D721Med (cell line): Measurements from ENCODE around the gene SNX1.
A peak's percentile ranks its signal among the peaks of the same experiment; 100 is the strongest.

Experiments used
- DNase-seq: peaks from one replicate; pipeline ENCODE4 v3.0.0; 2011; ENCODE audit warnings: low spot score; ENCODE audit not compliant: insufficient read length
- FAIRE-seq: peaks from 2 replicates; lab custom pipeline; 2011; peaks lifted over from hg19 to GRCh38; lab: Jason Lieb, UNC
- CTCF ChIP-seq: IDR thresholded peaks from 2 replicates; pipeline ENCODE4 v1.5.1; 2012; ENCODE audit warnings: mild to moderate bottlenecking, control low read depth; ENCODE audit not compliant: insufficient read depth; ENCODE audit errors: missing control alignments

The SNX1 gene

GRCh38 chr15:64149893-64150578 is 54.3 kb downstream of the SNX1 start:
- TF ChIP-seq CTCF, result no peak
- FAIRE-seq (no peak), DNase-seq (no peak)

- DNase-seq (no peak), FAIRE-seq (no peak)
- TF ChIP-seq CTCF, result no peak
Observed at GRCh38 chr15:64151727-64152506, 56.1 kb downstream of the SNX1 start, which contains the start of gene SNX22. TSS of gene SNX22 (plus strand) at chr15:64151731. CDS start at chr15:64151776, 45 bp downstream.

GRCh38 chr15:64152507-64153387 is 57.0 kb downstream of the SNX1 start:
- no peak for TF ChIP-seq CTCF
- no peak for FAIRE-seq
- no peak for DNase-seq

GRCh38 chr15:64153480-64154367 is 57.9 kb downstream of the SNX1 start:
- peak; percentile 94 for TF ChIP-seq CTCF
- FAIRE-seq (no peak), DNase-seq (peak; percentile 89)

- no peak for TF ChIP-seq CTCF
- no peak for DNase-seq
- FAIRE-seq, result no peak
Observed at GRCh38 chr15:64155802-64156651, 60.2 kb downstream of the SNX1 start.
